MM.1S (cell line): ENCODE measurements around the gene ABCB6.

Source experiments
- EZH2phosphoT487 ChIP-seq: fragments of 300-600 bp; sonication (generic); IDR thresholded peaks from 2 replicates; pipeline ENCODE4 v1.6.1; 2018; ENCODE audit warnings: antibody characterized with exemption, low read length
- TF ChIP-seq, protein P1 (sequence below): fragments of 300-600 bp; sonication (generic); IDR thresholded peaks from 2 replicates; pipeline ENCODE4 v1.5.1; 2016; ENCODE audit warnings: antibody characterized with exemption, low read length, mixed read lengths

DNA sequence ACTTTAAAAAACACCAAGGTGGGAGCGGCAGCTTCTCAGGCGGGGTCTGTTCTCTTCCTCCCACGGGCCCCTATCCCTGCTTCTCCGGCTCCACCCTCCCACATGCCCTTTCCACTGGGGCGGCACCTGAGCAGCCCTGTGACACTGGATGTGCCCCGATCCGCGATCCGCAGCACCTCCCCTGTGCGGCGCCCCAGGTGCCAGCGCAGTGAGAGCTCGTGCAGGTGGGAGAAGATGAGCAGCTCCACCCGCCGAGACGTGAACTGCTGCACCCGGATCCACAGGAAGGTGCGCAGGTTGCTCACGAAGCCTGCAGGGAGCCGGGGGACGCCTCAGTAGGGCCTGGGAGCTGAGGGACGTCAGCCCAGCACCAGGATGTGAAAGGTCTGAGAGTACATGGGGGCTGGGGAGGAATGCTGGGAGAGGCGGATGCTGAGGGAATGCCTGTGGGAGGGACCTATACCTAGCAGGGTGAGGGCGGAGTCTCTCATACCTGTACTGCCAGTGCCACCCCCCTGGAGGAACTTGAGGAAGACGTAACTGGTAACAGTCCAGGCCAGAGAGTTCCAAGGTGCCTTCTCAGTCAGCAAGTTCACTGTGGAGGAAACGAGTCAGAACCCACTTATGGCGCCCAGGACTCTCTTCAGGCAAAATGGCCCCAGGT lies 2.8 kb downstream of the ABCB6 start:
- TF ChIP-seq, protein P1, sequence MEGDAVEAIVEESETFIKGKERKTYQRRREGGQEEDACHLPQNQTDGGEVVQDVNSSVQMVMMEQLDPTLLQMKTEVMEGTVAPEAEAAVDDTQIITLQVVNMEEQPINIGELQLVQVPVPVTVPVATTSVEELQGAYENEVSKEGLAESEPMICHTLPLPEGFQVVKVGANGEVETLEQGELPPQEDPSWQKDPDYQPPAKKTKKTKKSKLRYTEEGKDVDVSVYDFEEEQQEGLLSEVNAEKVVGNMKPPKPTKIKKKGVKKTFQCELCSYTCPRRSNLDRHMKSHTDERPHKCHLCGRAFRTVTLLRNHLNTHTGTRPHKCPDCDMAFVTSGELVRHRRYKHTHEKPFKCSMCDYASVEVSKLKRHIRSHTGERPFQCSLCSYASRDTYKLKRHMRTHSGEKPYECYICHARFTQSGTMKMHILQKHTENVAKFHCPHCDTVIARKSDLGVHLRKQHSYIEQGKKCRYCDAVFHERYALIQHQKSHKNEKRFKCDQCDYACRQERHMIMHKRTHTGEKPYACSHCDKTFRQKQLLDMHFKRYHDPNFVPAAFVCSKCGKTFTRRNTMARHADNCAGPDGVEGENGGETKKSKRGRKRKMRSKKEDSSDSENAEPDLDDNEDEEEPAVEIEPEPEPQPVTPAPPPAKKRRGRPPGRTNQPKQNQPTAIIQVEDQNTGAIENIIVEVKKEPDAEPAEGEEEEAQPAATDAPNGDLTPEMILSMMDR, result no peak
- TF ChIP-seq EZH2phosphoT487, result no peak
